GM23338 (cell line): Measurements from ENCODE around the gene DNAJC7. TPM values are rescaled to one million over a fixed set of nuclear protein-coding genes. Genes with fewer than 3 reads are reported as not detected.

Experiments used
- ATAC-seq: fragments of 200-7000 bp; cut with Tn5 transposase; 3 replicates; pipeline ENCODE4 v1.9.1; 2020
- DNase-seq: peaks from one replicate; pipeline ENCODE4 v3.0.0-alpha.2; 2015; ENCODE audit warnings: low spot score
- H2AFZ ChIP-seq: fragments of 200-600 bp; sonication (generic); 2 replicates; pipeline ENCODE4 v1.8.0; 2016; ENCODE audit warnings: antibody characterized with exemption, mild to moderate bottlenecking, moderate library complexity
- H3F3A ChIP-seq: fragments of 200-600 bp; sonication (generic); replicated peaks from 2 replicates; pipeline ENCODE4 v1.8.0; 2017; ENCODE audit warnings: antibody characterized with exemption, mixed run types, low read depth
- H3K27ac ChIP-seq: fragments of 200-600 bp; sonication (generic); 2 replicates; pipeline ENCODE4 v1.6.1; 2016; ENCODE audit warnings: low read depth
- H3K27me3 ChIP-seq: fragments of 200-600 bp; sonication (generic); 2 replicates; pipeline ENCODE4 v1.8.0; 2016; ENCODE audit warnings: mild to moderate bottlenecking, mixed run types, moderate library complexity; ENCODE audit not compliant: insufficient read depth
- H3K36me3 ChIP-seq: fragments of 200-600 bp; sonication (generic); 2 replicates; pipeline ENCODE4 v1.8.0; 2016; ENCODE audit warnings: mild to moderate bottlenecking; ENCODE audit not compliant: insufficient read depth
- H3K4me1 ChIP-seq: fragments of 200-600 bp; sonication (generic); 2 replicates; pipeline ENCODE4 v1.8.0; 2016; ENCODE audit warnings: mild to moderate bottlenecking, moderate library complexity; ENCODE audit not compliant: insufficient read depth
- H3K4me2 ChIP-seq: fragments of 200-600 bp; sonication (generic); 2 replicates; pipeline ENCODE4 v1.7.1; 2017; ENCODE audit warnings: mixed run types
- H3K4me3 ChIP-seq: fragments of 200-600 bp; sonication (generic); 2 replicates; pipeline ENCODE4 v1.6.1; 2016; ENCODE audit warnings: mixed run types
- H3K79me2 ChIP-seq: fragments of 200-600 bp; sonication (generic); replicated peaks from 2 replicates; pipeline ENCODE4 v1.8.0; 2017; ENCODE audit warnings: mild to moderate bottlenecking; ENCODE audit not compliant: insufficient read depth
- H3K9me2 ChIP-seq: fragments of 200-600 bp; sonication (generic); 2 replicates; pipeline ENCODE4 v1.8.0; 2017; ENCODE audit not compliant: insufficient read depth
- H4K20me1 ChIP-seq: fragments of 200-600 bp; sonication (generic); replicated peaks from 2 replicates; pipeline ENCODE4 v1.8.0; 2017; ENCODE audit warnings: mild to moderate bottlenecking; ENCODE audit not compliant: insufficient read depth
- H3K27ac Mint-ChIP-seq: 2 replicates; pipeline ENCODE4 v1.8.0; 2020; ENCODE audit warnings: inconsistent platforms, mild to moderate bottlenecking, moderate library complexity, mixed read lengths
- H3K27me3 Mint-ChIP-seq: 3 replicates; pipeline ENCODE4 v1.8.0; 2022; ENCODE audit warnings: low read depth, mild to moderate bottlenecking, moderate library complexity, mixed read lengths, inconsistent platforms; ENCODE audit not compliant: insufficient read depth, poor library complexity
- H3K36me3 Mint-ChIP-seq: 3 replicates; pipeline ENCODE4 v1.8.0; 2021; ENCODE audit warnings: low read depth, mild to moderate bottlenecking, inconsistent platforms, moderate library complexity, mixed read lengths
- H3K4me1 Mint-ChIP-seq: 3 replicates; pipeline ENCODE4 v1.8.0; 2020; ENCODE audit warnings: mild to moderate bottlenecking, inconsistent platforms, mixed read lengths
- H3K4me3 Mint-ChIP-seq: 3 replicates; pipeline ENCODE4 v1.8.0; 2021; ENCODE audit warnings: moderate library complexity, mild to moderate bottlenecking, inconsistent platforms, mixed read lengths
- H3K9me3 Mint-ChIP-seq: 3 replicates; pipeline ENCODE4 v1.8.0; 2020; ENCODE audit warnings: moderate library complexity, mild to moderate bottlenecking, inconsistent platforms, mixed read lengths
- CTCF ChIP-seq, 2 experiments: fragments of 200-600 bp in 1 of 2; sonication (generic) in 1 of 2; conservative IDR thresholded peaks; 2 replicates each; pipeline versions ENCODE4 v1.5.1 to v1.6.1; 2016 to 2017; ENCODE audit warnings: antibody characterized with exemption in 2 of 2, low read depth in 2 of 2, mild to moderate bottlenecking in 2 of 2, moderate library complexity in 1 of 2
- JUNB ChIP-seq: IDR thresholded peaks from one replicate; pipeline ENCODE4 v1.6.1; 2016; ENCODE audit warnings: antibody characterized with exemption; ENCODE audit not compliant: unreplicated experiment
- NANOG ChIP-seq: IDR thresholded peaks from 2 replicates; pipeline ENCODE4 v1.6.1; 2016; ENCODE audit warnings: antibody characterized with exemption, borderline replicate concordance
- POLR2AphosphoS5 ChIP-seq: IDR thresholded peaks from 2 replicates; pipeline ENCODE4 v1.6.1; 2016; ENCODE audit warnings: antibody characterized with exemption, low read depth
- ZNF331 ChIP-seq: fragments of 250-450 bp; sonication (Bioruptor Pico); IDR thresholded peaks from 2 replicates; pipeline ENCODE4 v1.5.0; 2020; ENCODE audit warnings: low read depth, mild to moderate bottlenecking, moderate library complexity
- ZNF462 ChIP-seq: fragments of 250-450 bp; sonication (Bioruptor Pico); IDR thresholded peaks from 2 replicates; pipeline ENCODE4 v1.5.0; 2020; ENCODE audit warnings: mild to moderate bottlenecking, moderate library complexity
- polyA plus RNA-seq: library from polyadenylated mRNA; unstranded; fragments of >200 nt; fragmentation: Nextera tagmentation; extraction: Ambion mirVana; gene quantifications from 2 replicates; pipeline ENCODE4 v1.2.1, GENCODE V29; 2016
- total RNA-seq: library from RNA; depleted of rRNA; stranded (reverse); fragments of >200 nt; shearing (Covaris generic); gene quantifications from 2 replicates; pipeline ENCODE4 v1.2.3, GENCODE V29; 2014
- TF ChIP-seq, protein P1 (sequence below): IDR thresholded peaks from 2 replicates; pipeline ENCODE4 v1.6.1; 2016; ENCODE audit warnings: antibody characterized with exemption
- TF ChIP-seq, protein P2 (sequence below): IDR thresholded peaks from one replicate; pipeline ENCODE4 v1.6.1; 2018; ENCODE audit warnings: antibody characterized with exemption; ENCODE audit not compliant: unreplicated experiment

DNAJC7 gene
- total and polyA plus RNA-seq, 2 experiments from 2014 or later = 139 to 141 TPM

DNA sequence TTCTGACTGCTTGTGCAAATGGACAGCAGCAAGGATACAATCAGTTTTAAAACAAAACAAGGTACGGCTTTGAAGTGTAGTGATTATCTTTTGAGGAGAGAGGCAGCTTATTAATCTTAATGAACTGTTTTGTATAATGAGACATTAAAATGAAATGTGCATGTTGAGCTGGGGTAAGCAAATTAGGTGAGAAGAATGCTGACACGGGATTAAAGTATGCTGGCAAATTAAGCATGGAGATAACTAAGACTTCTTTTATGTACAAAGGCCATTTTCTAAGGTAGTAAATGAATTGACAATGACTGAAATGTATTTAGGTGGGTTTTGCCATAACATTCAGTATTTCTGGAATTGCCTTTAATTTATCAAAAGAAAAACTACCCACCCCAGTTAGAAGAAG, 18.7 kb downstream of the DNAJC7 start:
- peaks cover 41% of the 10 kb centered on the region for H3K79me2 ChIP-seq
- H2AFZ ChIP-seq = no peak overlapping the region
- no peaks in the 10 kb centered on the region for H3K4me1 ChIP-seq
- H3K4me1 Mint-ChIP-seq = no peaks in the 10 kb centered on the region
- no peak overlapping the region for H3K27ac ChIP-seq
- H3K9me3 Mint-ChIP-seq = no peaks in the 10 kb centered on the region
- H3K27ac Mint-ChIP-seq = no peak overlapping the region
- H3K36me3 Mint-ChIP-seq = peaks cover 87% of the 10 kb centered on the region
- H4K20me1 ChIP-seq = peaks cover 44% of the 10 kb centered on the region
- H3K27me3 ChIP-seq = no peaks in the 10 kb centered on the region
- TF ChIP-seq NANOG = no peak
- TF ChIP-seq, protein P1, sequence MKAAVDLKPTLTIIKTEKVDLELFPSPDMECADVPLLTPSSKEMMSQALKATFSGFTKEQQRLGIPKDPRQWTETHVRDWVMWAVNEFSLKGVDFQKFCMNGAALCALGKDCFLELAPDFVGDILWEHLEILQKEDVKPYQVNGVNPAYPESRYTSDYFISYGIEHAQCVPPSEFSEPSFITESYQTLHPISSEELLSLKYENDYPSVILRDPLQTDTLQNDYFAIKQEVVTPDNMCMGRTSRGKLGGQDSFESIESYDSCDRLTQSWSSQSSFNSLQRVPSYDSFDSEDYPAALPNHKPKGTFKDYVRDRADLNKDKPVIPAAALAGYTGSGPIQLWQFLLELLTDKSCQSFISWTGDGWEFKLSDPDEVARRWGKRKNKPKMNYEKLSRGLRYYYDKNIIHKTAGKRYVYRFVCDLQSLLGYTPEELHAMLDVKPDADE = no peak
- TF ChIP-seq JUNB = no peak
- H3K27me3 Mint-ChIP-seq = no peaks in the 10 kb centered on the region
- H3K36me3 ChIP-seq = peaks cover 70% of the 10 kb centered on the region
- no peaks in the 10 kb centered on the region for H3K9me2 ChIP-seq
- no peak overlapping the region for H3K4me2 ChIP-seq
- ATAC-seq (no peak), DNase-seq (no peak)
- H3K4me3 ChIP-seq = no peak overlapping the region
- H3K4me3 Mint-ChIP-seq = no peak overlapping the region
- peaks cover 28% of the 10 kb centered on the region for H3F3A ChIP-seq

DNA sequence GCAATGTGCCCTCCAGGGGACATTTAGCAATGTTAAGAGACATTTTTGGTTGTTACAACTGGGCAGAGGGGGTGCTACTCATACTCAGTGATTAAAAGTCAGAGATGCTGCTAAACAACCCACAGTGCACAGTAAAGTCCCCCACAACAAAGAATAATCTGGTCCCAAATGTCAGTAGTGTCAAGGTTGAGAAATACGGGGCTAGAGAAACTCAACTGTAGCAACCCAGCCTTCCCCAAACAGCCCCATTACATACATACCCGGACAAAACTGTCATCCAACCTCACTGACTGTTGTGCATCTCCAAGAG, 20.4 kb downstream of the DNAJC7 start:
- Mint-ChIP-seq H3K4me3 (no peak overlapping the region), H3K27me3 (no peaks in the 10 kb centered on the region), H3K4me1 (no peaks in the 10 kb centered on the region), H3K27ac (no peak overlapping the region), H3K9me3 (no peaks in the 10 kb centered on the region), H3K36me3 (peaks cover 89% of the 10 kb centered on the region)
- Histone ChIP-seq H3F3A (peaks cover 35% of the 10 kb centered on the region), H3K36me3 (peaks cover 73% of the 10 kb centered on the region), H4K20me1 (peaks cover 30% of the 10 kb centered on the region), H3K4me2 (no peak overlapping the region), H3K9me2 (no peaks in the 10 kb centered on the region), H3K4me3 (no peak overlapping the region), H3K4me1 (no peaks in the 10 kb centered on the region), H3K27ac (no peak overlapping the region), H3K27me3 (no peaks in the 10 kb centered on the region), H2AFZ (no peak overlapping the region), H3K79me2 (peaks cover 24% of the 10 kb centered on the region)
- ATAC-seq = no peak
- no peak for DNase-seq
- TF ChIP-seq JUNB = no peak
- no peak for TF ChIP-seq ZNF331
- no peak for TF ChIP-seq CTCF (conservative IDR thresholded peaks at IDR 0.05; ENCODE audit: low read depth in 2 of 2)
- TF ChIP-seq, protein P2, sequence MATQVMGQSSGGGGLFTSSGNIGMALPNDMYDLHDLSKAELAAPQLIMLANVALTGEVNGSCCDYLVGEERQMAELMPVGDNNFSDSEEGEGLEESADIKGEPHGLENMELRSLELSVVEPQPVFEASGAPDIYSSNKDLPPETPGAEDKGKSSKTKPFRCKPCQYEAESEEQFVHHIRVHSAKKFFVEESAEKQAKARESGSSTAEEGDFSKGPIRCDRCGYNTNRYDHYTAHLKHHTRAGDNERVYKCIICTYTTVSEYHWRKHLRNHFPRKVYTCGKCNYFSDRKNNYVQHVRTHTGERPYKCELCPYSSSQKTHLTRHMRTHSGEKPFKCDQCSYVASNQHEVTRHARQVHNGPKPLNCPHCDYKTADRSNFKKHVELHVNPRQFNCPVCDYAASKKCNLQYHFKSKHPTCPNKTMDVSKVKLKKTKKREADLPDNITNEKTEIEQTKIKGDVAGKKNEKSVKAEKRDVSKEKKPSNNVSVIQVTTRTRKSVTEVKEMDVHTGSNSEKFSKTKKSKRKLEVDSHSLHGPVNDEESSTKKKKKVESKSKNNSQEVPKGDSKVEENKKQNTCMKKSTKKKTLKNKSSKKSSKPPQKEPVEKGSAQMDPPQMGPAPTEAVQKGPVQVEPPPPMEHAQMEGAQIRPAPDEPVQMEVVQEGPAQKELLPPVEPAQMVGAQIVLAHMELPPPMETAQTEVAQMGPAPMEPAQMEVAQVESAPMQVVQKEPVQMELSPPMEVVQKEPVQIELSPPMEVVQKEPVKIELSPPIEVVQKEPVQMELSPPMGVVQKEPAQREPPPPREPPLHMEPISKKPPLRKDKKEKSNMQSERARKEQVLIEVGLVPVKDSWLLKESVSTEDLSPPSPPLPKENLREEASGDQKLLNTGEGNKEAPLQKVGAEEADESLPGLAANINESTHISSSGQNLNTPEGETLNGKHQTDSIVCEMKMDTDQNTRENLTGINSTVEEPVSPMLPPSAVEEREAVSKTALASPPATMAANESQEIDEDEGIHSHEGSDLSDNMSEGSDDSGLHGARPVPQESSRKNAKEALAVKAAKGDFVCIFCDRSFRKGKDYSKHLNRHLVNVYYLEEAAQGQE = no peak
- TF ChIP-seq, protein P1 = no peak
- no peak for TF ChIP-seq ZNF462
- TF ChIP-seq POLR2AphosphoS5 = no peak
